Jurkat, Clone E6-1 (cell line): ENCODE data around the gene PAF1.
"Not testable (repeated sequence)": the region's sequence is repeated elsewhere in the genome, so short reads cannot be mapped to it uniquely, and the experiment has no call there.

Experiments
- DNase-seq: peaks from one replicate; pipeline ENCODE4 v3.0.0-alpha.2; 2011; ENCODE audit warnings: low read depth, low spot score
- H3K4me3 ChIP-seq: 2 replicates; pipeline ENCODE4 v1.5.1; 2011; ENCODE audit warnings: mild to moderate bottlenecking, low read length, control low read depth, moderate library complexity

PAF1 gene

GRCh38 chr19:39388657-39389056 lies 2.2 kb downstream of the PAF1 start:
- no peak overlapping the region for H3K4me3 ChIP-seq
- DNase-seq, result no peak

GRCh38 chr19:39386557-39386956 lies 4.3 kb downstream of the PAF1 start:
- DNase-seq, result no peak
- no peak overlapping the region for H3K4me3 ChIP-seq

GRCh38 chr19:39385629-39386411 lies 5.1 kb downstream of the PAF1 start:
- DNase-seq, result no peak
- no peak overlapping the region for H3K4me3 ChIP-seq

- no peak for DNase-seq
- H3K4me3 ChIP-seq, result no peak overlapping the region
Observed at GRCh38 chr19:39384839-39385568, 5.9 kb downstream of the PAF1 start.

GRCh38 chr19:39382991-39383828 lies 7.7 kb downstream of the PAF1 start:
- no peak for DNase-seq
- H3K4me3 ChIP-seq, result no peak overlapping the region

GRCh38 chr19:39381910-39382611 lies 8.8 kb downstream of the PAF1 start:
- DNase-seq, result no peak
- no peak overlapping the region for H3K4me3 ChIP-seq

GRCh38 chr19:39380521-39381502 lies 10.1 kb downstream of the PAF1 start:
- DNase-seq, result no peak
- H3K4me3 ChIP-seq, result no peak overlapping the region

- DNase-seq, result no peak
- no peak overlapping the region for H3K4me3 ChIP-seq
Observed at GRCh38 chr19:39379865-39380396, 11.0 kb downstream of the PAF1 start.

GRCh38 chr19:39379366-39379765 lies 11.5 kb downstream of the PAF1 start:
- not testable (repeated sequence) for DNase-seq, H3K4me3 ChIP-seq

GRCh38 chr19:39377373-39378362 lies 13.2 kb downstream of the PAF1 start:
- no peak overlapping the region for H3K4me3 ChIP-seq
- DNase-seq, result no peak

GRCh38 chr19:39375929-39376328 lies 15.0 kb downstream of the PAF1 start:
- no peak overlapping the region for H3K4me3 ChIP-seq
- DNase-seq, result no peak

- no peak for DNase-seq
- no peak overlapping the region for H3K4me3 ChIP-seq
Observed at GRCh38 chr19:39372941-39373340, 18.0 kb downstream of the PAF1 start.

- no peak overlapping the region for H3K4me3 ChIP-seq
- no peak for DNase-seq
Observed at GRCh38 chr19:39372047-39372802, 18.7 kb downstream of the PAF1 start.

GRCh38 chr19:39370735-39371134 lies 20.2 kb downstream of the PAF1 start:
- no peak for DNase-seq

GRCh38 chr19:39369200-39369599 lies 21.7 kb downstream of the PAF1 start:
- no peak for DNase-seq
- no peak overlapping the region for H3K4me3 ChIP-seq

More at GRCh38 chr19:39370735-39371134, 20.2 kb downstream of the PAF1 start:
- H3K4me3 ChIP-seq, result no peak overlapping the region

- DNase-seq, result no peak
- H3K4me3 ChIP-seq, result no peak overlapping the region
Observed at GRCh38 chr19:39365531-39365930, 25.4 kb downstream of the PAF1 start.
